ENCODE results near the gene C3orf22.
A peak's percentile ranks its signal among the peaks of the same experiment; 100 is the strongest.

The C3orf22 gene

GRCh38 chr3:126546549-126547239, 12.0 kb downstream of the C3orf22 start:
- peak in 13 of 42 donors; percentile 0 to 15 (median 5) for DNase-seq
- intact Hi-C loops (cut with DNase I): loop anchor here (5.0 kb wide), 1 partner anchor 401 kb away; no protein-coding TSS in a partner anchor

GRCh38 chr3:126546013-126546412, 12.7 kb downstream of the C3orf22 start:
- intact Hi-C loops (cut with DNase I): loop anchor here (5.0 kb wide), 1 partner anchor 401 kb away; no protein-coding TSS in a partner anchor
- peak in 12 of 42 donors; percentile 2 to 27 (median 8) for DNase-seq

GRCh38 chr3:126545544-126545943, 13.2 kb downstream of the C3orf22 start:
- DNase-seq: peak in 16 of 42 donors; percentile 2 to 24 (median 8)
- intact Hi-C loops (cut with DNase I): loop anchor here (5.0 kb wide), 1 partner anchor 402 kb away; no protein-coding TSS in a partner anchor

GRCh38 chr3:126544596-126545281, 14.0 kb downstream of the C3orf22 start:
- peak in 22 of 42 donors; percentile 2 to 32 (median 13) for DNase-seq
- intact Hi-C loops (cut with DNase I): loop anchor here (5.0 kb wide), 1 partner anchor 403 kb away; no protein-coding TSS in a partner anchor

DNA sequence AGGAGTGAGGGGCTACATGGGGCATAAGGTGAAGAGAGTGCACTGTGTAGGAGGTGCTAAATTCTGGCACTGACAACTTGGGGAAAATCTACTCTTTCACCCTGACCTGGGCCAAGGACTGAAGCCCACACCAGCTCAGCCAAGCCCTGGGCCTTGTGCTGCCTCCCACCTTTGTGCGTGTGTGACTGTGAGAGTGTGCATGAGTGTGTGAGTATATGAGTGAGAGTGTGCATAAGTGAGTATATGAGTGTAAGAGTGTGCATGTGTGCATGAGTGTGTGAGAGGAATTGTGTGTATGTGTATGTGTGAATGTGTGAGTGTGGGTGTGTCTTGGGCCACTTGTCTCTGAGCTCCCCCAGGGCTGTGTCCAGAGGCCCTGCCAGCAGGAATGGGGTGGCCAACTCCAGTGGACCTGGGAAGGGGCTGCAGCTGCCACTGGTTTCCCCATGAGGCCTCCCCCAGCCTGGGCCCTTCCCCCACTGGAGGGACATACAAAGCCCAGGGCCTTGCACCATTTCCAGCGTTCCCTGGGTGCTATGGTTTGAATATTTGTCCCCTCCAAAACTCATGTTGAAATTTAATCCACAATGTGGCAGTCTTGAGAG, 15.2 kb downstream of the C3orf22 start:
- intact Hi-C loops (cut with DNase I): no loop called here
- DNase-seq: peak in 18 of 42 donors; percentile 1 to 15 (median 5)

- DNase-seq: peak in 23 of 42 donors; percentile 1 to 38 (median 9)
Observed at GRCh38 chr3:126542340-126543241, 16.1 kb downstream of the C3orf22 start.

DNA sequence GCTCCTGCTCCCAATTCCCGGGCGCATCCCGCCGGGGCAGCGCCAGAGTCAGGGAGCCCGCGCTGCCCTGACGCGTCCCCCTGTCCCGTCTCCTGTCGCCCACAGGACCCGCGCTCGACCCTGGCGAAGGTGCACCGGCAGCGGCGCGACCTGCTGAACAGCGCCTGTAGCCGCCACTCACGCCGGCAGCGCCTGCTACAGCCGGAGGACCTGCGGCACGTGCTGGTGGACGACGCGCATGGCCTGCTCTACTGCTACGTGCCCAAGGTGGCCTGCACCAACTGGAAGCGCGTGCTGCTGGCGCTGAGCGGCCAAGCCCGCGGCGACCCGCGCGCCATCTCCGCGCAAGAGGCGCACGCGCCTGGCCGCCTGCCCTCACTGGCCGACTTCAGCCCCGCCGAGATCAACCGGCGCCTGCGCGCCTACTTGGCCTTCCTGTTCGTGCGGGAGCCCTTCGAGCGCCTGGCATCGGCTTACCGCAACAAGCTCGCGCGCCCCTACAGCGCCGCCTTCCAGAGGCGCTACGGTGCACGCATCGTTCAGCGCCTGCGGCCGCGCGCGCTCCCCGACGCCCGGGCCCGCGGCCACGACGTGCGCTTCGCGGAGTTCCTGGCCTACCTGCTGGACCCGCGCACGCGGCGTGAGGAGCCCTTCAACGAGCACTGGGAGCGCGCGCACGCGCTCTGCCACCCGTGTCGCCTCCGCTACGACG, 16.9 kb downstream of the C3orf22 start:
- intact Hi-C loops (cut with DNase I): no loop called here
- peak in 20 of 42 donors; percentile 1 to 34 (median 7) for DNase-seq

More at GRCh38 chr3:126542340-126543241, 16.1 kb downstream of the C3orf22 start:
- intact Hi-C loops (cut with DNase I): no loop called here

DNA sequence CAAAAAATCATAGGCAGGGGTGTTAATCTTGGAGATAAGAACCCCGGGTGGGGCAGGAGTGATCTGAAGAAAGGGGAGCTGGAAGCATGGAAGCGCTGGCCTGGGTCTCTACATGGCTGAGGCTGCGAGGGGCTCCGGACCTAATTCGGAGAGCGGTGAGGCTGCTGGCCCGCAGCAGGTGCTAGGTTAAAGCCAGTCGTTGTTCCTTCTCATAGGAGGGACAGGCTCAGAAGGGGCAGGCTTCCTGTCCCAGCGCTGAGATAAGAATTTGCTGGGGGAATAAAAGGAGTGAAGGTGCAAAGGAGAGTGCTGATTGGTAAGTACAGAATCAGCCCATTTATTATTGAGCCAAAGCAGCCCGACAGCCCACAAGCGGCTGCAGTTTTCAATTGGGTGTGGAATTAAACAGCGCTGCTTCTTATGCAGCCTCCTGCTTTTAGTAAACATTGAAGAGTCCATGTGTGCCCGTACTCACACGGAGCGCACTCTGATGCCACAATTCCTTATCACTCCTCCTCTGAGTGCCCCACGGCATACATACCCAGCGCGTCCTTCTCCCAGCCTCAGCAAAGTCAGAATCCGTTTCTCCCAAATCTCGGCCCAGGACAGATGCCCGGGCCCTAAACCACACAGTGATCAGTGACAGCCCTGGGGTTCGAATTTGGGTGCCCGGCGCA, 17.6 kb downstream of the C3orf22 start:
- intact Hi-C loops (cut with DNase I): no loop called here
- peak in 16 of 42 donors; percentile 1 to 36 (median 9) for DNase-seq

- peak in 14 of 42 donors; percentile 1 to 27 (median 14) for DNase-seq
- intact Hi-C loops (cut with DNase I): no loop called here
Observed at GRCh38 chr3:126540342-126540849, 18.3 kb downstream of the C3orf22 start.

GRCh38 chr3:126539558-126540250, 19.0 kb downstream of the C3orf22 start:
- peak in 12 of 42 donors; percentile 2 to 18 (median 6) for DNase-seq
- intact Hi-C loops (cut with DNase I): no loop called here

GRCh38 chr3:126538966-126539365, 19.8 kb downstream of the C3orf22 start:
- DNase-seq: peak in 24 of 42 donors; percentile 11 to 77 (median 41)
- intact Hi-C loops (cut with DNase I): no loop called here

- intact Hi-C loops (cut with DNase I): no loop called here
- DNase-seq: peak in 13 of 42 donors; percentile 4 to 39 (median 12)
Observed at GRCh38 chr3:126538316-126538715, 20.4 kb downstream of the C3orf22 start.

DNA sequence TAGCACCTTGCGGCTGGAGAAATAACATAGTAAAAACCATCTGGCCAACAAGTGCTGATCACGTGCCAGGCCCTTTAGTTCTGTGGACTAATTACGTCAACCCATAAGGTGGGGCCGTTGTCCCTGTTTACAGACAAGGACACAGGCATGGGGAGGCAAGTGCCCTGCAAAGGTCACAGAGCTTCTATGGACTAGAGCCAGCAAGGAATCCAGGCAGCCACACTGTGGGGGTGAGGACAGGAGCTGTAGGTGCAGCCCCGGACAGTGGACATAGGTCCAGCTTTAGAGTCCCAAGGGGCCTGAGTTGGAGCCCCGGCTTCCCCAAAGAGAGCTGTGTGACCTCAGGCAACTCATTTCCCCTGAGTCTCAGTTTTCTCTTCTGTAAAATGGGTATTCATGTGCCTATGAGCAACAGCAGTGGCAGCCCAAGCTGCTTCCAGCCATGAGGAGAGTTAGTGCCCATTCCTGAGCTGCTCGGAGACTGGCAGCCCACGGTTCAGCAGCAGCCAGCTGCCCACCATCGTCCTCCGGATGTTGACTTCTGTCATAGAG, 20.9 kb downstream of the C3orf22 start:
- peak in 6 of 42 donors; percentile 4 to 25 (median 10) for DNase-seq
- intact Hi-C loops (cut with DNase I): no loop called here

- intact Hi-C loops (cut with DNase I): no loop called here
- peak in 7 of 42 donors; percentile 1 to 33 (median 4) for DNase-seq
Observed at GRCh38 chr3:126537116-126537729, 21.5 kb downstream of the C3orf22 start.

- DNase-seq: peak in 1 of 42 donors; percentile 5
- intact Hi-C loops (cut with DNase I): no loop called here
Observed at GRCh38 chr3:126536126-126536525, 22.6 kb downstream of the C3orf22 start.

- intact Hi-C loops (cut with DNase I): no loop called here
Observed at GRCh38 chr3:126535636-126536035, 23.1 kb downstream of the C3orf22 start.

More at GRCh38 chr3:126535636-126536035, 23.1 kb downstream of the C3orf22 start:
- DNase-seq: peak in 1 of 42 donors; percentile 3
